MM.1S (cell line): ENCODE data around the gene PLA2G4F.

ENCODE experiments used
- DNase-seq: peaks from one replicate; pipeline ENCODE4 v3.0.0-alpha.2; 2015
- H2AFZ ChIP-seq: fragments of 300-600 bp; sonication (generic); 2 replicates; pipeline ENCODE4 v1.6.0; 2016; ENCODE audit warnings: antibody characterized with exemption, low read length
- H3F3A ChIP-seq: fragments of 300-600 bp; sonication (generic); 2 replicates; pipeline ENCODE4 v1.6.1; 2016; ENCODE audit warnings: mild to moderate bottlenecking, antibody characterized with exemption, low read length, moderate library complexity, mixed read lengths; ENCODE audit not compliant: insufficient read depth
- H3K27ac ChIP-seq: fragments of 300-600 bp; sonication (generic); 2 replicates; pipeline ENCODE4 v1.5.1; 2016; ENCODE audit warnings: mild to moderate bottlenecking, low read length
- H3K27me3 ChIP-seq: fragments of 300-600 bp; sonication (generic); replicated peaks from 2 replicates; pipeline ENCODE4 v1.6.0; 2016; ENCODE audit warnings: low read length; ENCODE audit not compliant: insufficient read depth
- H3K36me3 ChIP-seq: fragments of 300-600 bp; sonication (generic); replicated peaks from 2 replicates; pipeline ENCODE4 v1.6.1; 2016; ENCODE audit warnings: mild to moderate bottlenecking, low read length, mixed read lengths; ENCODE audit not compliant: insufficient read depth
- H3K4me1 ChIP-seq: fragments of 300-600 bp; sonication (generic); 2 replicates; pipeline ENCODE4 v1.6.1; 2016; ENCODE audit warnings: low read length, mixed read lengths
- H3K4me2 ChIP-seq: fragments of 300-600 bp; sonication (generic); 2 replicates; pipeline ENCODE4 v1.6.0; 2016; ENCODE audit warnings: low read depth, low read length
- H3K4me3 ChIP-seq: fragments of 300-600 bp; sonication (generic); 2 replicates; pipeline ENCODE4 v1.5.1; 2016; ENCODE audit warnings: low read length, mixed read lengths
- H3K79me2 ChIP-seq: fragments of 300-600 bp; sonication (generic); 2 replicates; pipeline ENCODE4 v1.6.1; 2016; ENCODE audit warnings: mixed run types, low read length, mixed read lengths
- H3K9ac ChIP-seq: fragments of 300-600 bp; sonication (generic); 2 replicates; pipeline ENCODE4 v1.6.1; 2016; ENCODE audit warnings: low read length, mixed read lengths
- H3K9me2 ChIP-seq: fragments of 300-600 bp; sonication (generic); replicated peaks from 2 replicates; pipeline ENCODE4 v1.6.1; 2016; ENCODE audit warnings: mild to moderate bottlenecking, low read length, mixed read lengths; ENCODE audit not compliant: insufficient read depth
- H3K9me3 ChIP-seq: fragments of 300-600 bp; sonication (generic); replicated peaks from 2 replicates; pipeline ENCODE4 v1.6.1; 2016; ENCODE audit warnings: mild to moderate bottlenecking, low read length, mixed read lengths; ENCODE audit not compliant: insufficient read depth
- H4K20me1 ChIP-seq: fragments of 300-600 bp; sonication (generic); 2 replicates; pipeline ENCODE4 v1.6.1; 2016; ENCODE audit warnings: mild to moderate bottlenecking, low read length, moderate library complexity, mixed read lengths; ENCODE audit not compliant: insufficient read depth
- CTCF ChIP-seq: fragments of 300-600 bp; sonication (generic); IDR thresholded peaks from 2 replicates; pipeline ENCODE4 v1.5.1; 2016; ENCODE audit warnings: antibody characterized with exemption, low read length, mixed read lengths
- EZH2 ChIP-seq: fragments of 300-600 bp; sonication (generic); optimal IDR thresholded peaks from 2 replicates; pipeline ENCODE3; 2017; ENCODE audit warnings: low read depth, mild to moderate bottlenecking, antibody characterized with exemption, low read length, mixed read lengths
- EZH2phosphoT487 ChIP-seq: fragments of 300-600 bp; sonication (generic); IDR thresholded peaks from 2 replicates; pipeline ENCODE4 v1.6.1; 2018; ENCODE audit warnings: antibody characterized with exemption, low read length

PLA2G4F gene

GRCh38 chr15:42147431-42147735 lies 9.1 kb downstream of the PLA2G4F start:
- H3K4me1 ChIP-seq, result no peaks in the 10 kb centered on the region
- H4K20me1 ChIP-seq, result no peaks in the 10 kb centered on the region
- no peak for TF ChIP-seq EZH2phosphoT487
- TF ChIP-seq CTCF, result no peak
- no peak for TF ChIP-seq EZH2
- no peak overlapping the region for H2AFZ ChIP-seq
- H3K27ac ChIP-seq, result no peak overlapping the region
- no peak for DNase-seq
- H3F3A ChIP-seq, result no peaks in the 10 kb centered on the region
- H3K36me3 ChIP-seq, result no peaks in the 10 kb centered on the region
- H3K4me3 ChIP-seq, result no peak overlapping the region
- no peak overlapping the region for H3K9ac ChIP-seq
- H3K27me3 ChIP-seq, result peaks cover 16% of the 10 kb centered on the region; the same call in 1 of the 2 replicates
- no peaks in the 10 kb centered on the region for H3K9me2 ChIP-seq
- no peak overlapping the region for H3K4me2 ChIP-seq
- H3K9me3 ChIP-seq, result no peaks in the 10 kb centered on the region
- no peaks in the 10 kb centered on the region for H3K79me2 ChIP-seq

GRCh38 chr15:42146551-42147430 lies 9.6 kb downstream of the PLA2G4F start:
- DNase-seq, result no peak
- H3K36me3 ChIP-seq, result no peaks in the 10 kb centered on the region
- no peak overlapping the region for H3K27ac ChIP-seq
- no peaks in the 10 kb centered on the region for H3K4me1 ChIP-seq
- peaks cover 16% of the 10 kb centered on the region; the same call in 1 of the 2 replicates for H3K27me3 ChIP-seq
- H3K9me2 ChIP-seq, result no peaks in the 10 kb centered on the region
- no peak for TF ChIP-seq CTCF
- TF ChIP-seq EZH2, result no peak
- TF ChIP-seq EZH2phosphoT487, result no peak
- no peak overlapping the region for H3K4me3 ChIP-seq
- no peaks in the 10 kb centered on the region for H3K9me3 ChIP-seq
- no peak overlapping the region for H2AFZ ChIP-seq
- H3K9ac ChIP-seq, result no peak overlapping the region
- H3K4me2 ChIP-seq, result no peak overlapping the region
- H4K20me1 ChIP-seq, result no peaks in the 10 kb centered on the region
- H3F3A ChIP-seq, result no peaks in the 10 kb centered on the region
- no peaks in the 10 kb centered on the region for H3K79me2 ChIP-seq

DNA sequence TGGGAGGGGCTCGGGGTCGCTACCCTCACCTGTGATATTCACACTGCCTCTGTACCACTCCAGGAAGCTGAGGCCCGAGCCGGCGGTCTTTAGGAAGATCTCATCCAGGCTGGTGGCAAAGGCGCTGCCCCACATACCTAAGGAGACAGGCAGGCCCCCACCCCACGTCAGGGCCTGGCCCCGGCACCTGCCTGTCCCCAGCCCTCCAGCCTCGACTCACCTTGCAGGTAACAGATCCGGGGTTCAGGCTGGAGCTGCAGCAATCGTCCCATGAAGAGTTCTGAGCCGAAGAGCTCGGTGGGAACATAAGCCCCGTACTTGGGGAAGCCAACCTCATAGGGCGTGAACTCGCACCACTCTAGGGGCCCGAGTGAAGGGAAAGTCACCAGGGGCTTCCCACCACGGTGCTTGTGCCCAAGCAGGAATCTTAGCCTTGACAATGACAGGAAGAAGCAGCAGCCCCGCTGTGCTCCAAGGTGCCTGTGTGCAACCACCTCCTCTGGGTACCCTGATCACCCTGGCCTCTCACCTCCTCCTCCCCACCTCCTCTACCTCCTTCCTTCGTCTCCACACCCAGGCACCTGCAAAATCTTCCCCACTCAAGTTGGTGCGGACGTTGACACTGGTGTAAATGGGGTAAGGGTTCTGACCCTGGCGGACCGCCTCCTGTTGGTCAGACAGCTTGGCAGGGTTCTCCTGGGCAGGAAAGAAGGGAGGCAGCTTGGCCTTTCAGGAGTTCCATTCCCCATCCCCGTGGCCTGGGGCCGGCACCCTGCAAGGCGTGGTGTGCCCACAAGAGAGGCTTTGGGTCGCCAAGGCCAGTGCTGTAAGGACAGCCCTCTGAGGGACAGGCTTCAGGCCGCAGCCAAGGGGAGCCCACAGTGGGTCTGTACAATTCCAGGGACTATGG lies 10.6 kb downstream of the PLA2G4F start:
- no peaks in the 10 kb centered on the region for H3K9me2 ChIP-seq
- no peaks in the 10 kb centered on the region for H4K20me1 ChIP-seq
- no peak overlapping the region for H3K9ac ChIP-seq
- H3K9me3 ChIP-seq, result no peaks in the 10 kb centered on the region
- H3K27me3 ChIP-seq, result peaks cover 16% of the 10 kb centered on the region; the same call in 1 of the 2 replicates
- no peaks in the 10 kb centered on the region for H3K79me2 ChIP-seq
- H3K4me3 ChIP-seq, result no peak overlapping the region
- no peak for DNase-seq
- no peak overlapping the region for H3K4me2 ChIP-seq
- H3F3A ChIP-seq, result no peaks in the 10 kb centered on the region
- H3K27ac ChIP-seq, result no peak overlapping the region
- no peaks in the 10 kb centered on the region for H3K4me1 ChIP-seq
- no peak overlapping the region for H2AFZ ChIP-seq
- TF ChIP-seq CTCF, result no peak
- no peak for TF ChIP-seq EZH2phosphoT487
- no peak for TF ChIP-seq EZH2
- H3K36me3 ChIP-seq, result no peaks in the 10 kb centered on the region
